ENCODE data around the gene VWA2.

VWA2 gene

GRCh38 chr10:114245121-114245791, 6.2 kb downstream of the VWA2 start:
- Histone ChIP-seq H3K27me3 (peaks cover 0 to 31% of the 10 kb centered on the region in 2 donors), H3K27ac (no peak overlapping the region), H3K4me1 (peaks cover 0 to 2% (median 0%) of the 10 kb centered on the region in 4 donors), H3K36me3 (no peaks in the 10 kb centered on the region), H3K9me3 (no peaks in the 10 kb centered on the region), H3K4me3 (no peak overlapping the region)
- intact Hi-C loops (cut with DNase I; ENCODE audit: low total_unique reads) = no loop called here
- no peak for DNase-seq
- TF ChIP-seq CTCF (IDR thresholded peaks at IDR 0.05) = no peak

- Histone ChIP-seq H3K27me3 (peaks cover 0 to 26% of the 10 kb centered on the region in 2 donors), H3K4me1 (peaks cover 0 to 2% (median 0%) of the 10 kb centered on the region in 4 donors), H3K27ac (no peak overlapping the region), H3K9me3 (no peaks in the 10 kb centered on the region), H3K4me3 (no peak overlapping the region), H3K36me3 (no peaks in the 10 kb centered on the region)
- TF ChIP-seq CTCF (IDR thresholded peaks at IDR 0.05) = no peak
- intact Hi-C loops (cut with DNase I; ENCODE audit: low total_unique reads) = no loop called here
- no peak for DNase-seq
These were observed 7.7 kb downstream of the VWA2 start for GRCh38 chr10:114246679-114247305.

GRCh38 chr10:114250236-114250635, 11.2 kb downstream of the VWA2 start:
- H3K4me3 ChIP-seq = no peak overlapping the region
- intact Hi-C loops (cut with DNase I; ENCODE audit: low total_unique reads) = no loop called here
- TF ChIP-seq CTCF (IDR thresholded peaks at IDR 0.05) = no peak
- H3K27ac ChIP-seq = no peak overlapping the region
- peaks cover 0 to 2% (median 0%) of the 10 kb centered on the region in 4 donors for H3K4me1 ChIP-seq
- no peak for DNase-seq
- peaks cover 0 to 5% of the 10 kb centered on the region in 2 donors for H3K27me3 ChIP-seq
- H3K9me3 ChIP-seq = no peaks in the 10 kb centered on the region
- no peaks in the 10 kb centered on the region for H3K36me3 ChIP-seq

GRCh38 chr10:114250716-114251115, 11.7 kb downstream of the VWA2 start:
- H3K27me3 ChIP-seq = peaks cover 0 to 5% of the 10 kb centered on the region in 2 donors
- H3K36me3 ChIP-seq = no peaks in the 10 kb centered on the region
- H3K9me3 ChIP-seq = no peaks in the 10 kb centered on the region
- H3K27ac ChIP-seq = no peak overlapping the region
- no peak overlapping the region for H3K4me3 ChIP-seq
- DNase-seq = no peak
- TF ChIP-seq CTCF (IDR thresholded peaks at IDR 0.05) = no peak
- intact Hi-C loops (cut with DNase I; ENCODE audit: low total_unique reads) = no loop called here
- H3K4me1 ChIP-seq = peaks cover 0 to 2% (median 0%) of the 10 kb centered on the region in 4 donors

- intact Hi-C loops (cut with DNase I; ENCODE audit: low total_unique reads) = no loop called here
- H3K36me3 ChIP-seq = no peaks in the 10 kb centered on the region
- DNase-seq = no peak
- no peak overlapping the region for H3K27ac ChIP-seq
- no peak for TF ChIP-seq CTCF (IDR thresholded peaks at IDR 0.05)
- H3K4me1 ChIP-seq = no peaks in the 10 kb centered on the region
- H3K9me3 ChIP-seq = no peaks in the 10 kb centered on the region
- peaks cover 0 to 5% of the 10 kb centered on the region in 2 donors for H3K27me3 ChIP-seq
- no peak overlapping the region for H3K4me3 ChIP-seq
These were observed 13.0 kb downstream of the VWA2 start for GRCh38 chr10:114252092-114252491.
